GM21717 (cell line): ENCODE data around the gene PPP1R3A.
"Not testable (repeated sequence)": the region's sequence is repeated elsewhere in the genome, so short reads cannot be mapped to it uniquely, and the experiment has no call there.

ENCODE experiments used
- ATAC-seq: cut with Tn5 transposase; IDR thresholded peaks from one replicate; pipeline ENCODE4 v1.9.1; 2021; ENCODE audit warnings: mild to moderate bottlenecking, moderate library complexity; ENCODE audit not compliant: unreplicated experiment

The PPP1R3A gene, protein sequence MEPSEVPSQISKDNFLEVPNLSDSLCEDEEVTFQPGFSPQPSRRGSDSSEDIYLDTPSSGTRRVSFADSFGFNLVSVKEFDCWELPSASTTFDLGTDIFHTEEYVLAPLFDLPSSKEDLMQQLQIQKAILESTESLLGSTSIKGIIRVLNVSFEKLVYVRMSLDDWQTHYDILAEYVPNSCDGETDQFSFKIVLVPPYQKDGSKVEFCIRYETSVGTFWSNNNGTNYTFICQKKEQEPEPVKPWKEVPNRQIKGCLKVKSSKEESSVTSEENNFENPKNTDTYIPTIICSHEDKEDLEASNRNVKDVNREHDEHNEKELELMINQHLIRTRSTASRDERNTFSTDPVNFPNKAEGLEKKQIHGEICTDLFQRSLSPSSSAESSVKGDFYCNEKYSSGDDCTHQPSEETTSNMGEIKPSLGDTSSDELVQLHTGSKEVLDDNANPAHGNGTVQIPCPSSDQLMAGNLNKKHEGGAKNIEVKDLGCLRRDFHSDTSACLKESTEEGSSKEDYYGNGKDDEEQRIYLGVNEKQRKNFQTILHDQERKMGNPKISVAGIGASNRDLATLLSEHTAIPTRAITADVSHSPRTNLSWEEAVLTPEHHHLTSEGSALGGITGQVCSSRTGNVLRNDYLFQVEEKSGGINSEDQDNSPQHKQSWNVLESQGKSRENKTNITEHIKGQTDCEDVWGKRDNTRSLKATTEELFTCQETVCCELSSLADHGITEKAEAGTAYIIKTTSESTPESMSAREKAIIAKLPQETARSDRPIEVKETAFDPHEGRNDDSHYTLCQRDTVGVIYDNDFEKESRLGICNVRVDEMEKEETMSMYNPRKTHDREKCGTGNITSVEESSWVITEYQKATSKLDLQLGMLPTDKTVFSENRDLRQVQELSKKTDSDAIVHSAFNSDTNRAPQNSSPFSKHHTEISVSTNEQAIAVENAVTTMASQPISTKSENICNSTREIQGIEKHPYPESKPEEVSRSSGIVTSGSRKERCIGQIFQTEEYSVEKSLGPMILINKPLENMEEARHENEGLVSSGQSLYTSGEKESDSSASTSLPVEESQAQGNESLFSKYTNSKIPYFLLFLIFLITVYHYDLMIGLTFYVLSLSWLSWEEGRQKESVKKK

DNA sequence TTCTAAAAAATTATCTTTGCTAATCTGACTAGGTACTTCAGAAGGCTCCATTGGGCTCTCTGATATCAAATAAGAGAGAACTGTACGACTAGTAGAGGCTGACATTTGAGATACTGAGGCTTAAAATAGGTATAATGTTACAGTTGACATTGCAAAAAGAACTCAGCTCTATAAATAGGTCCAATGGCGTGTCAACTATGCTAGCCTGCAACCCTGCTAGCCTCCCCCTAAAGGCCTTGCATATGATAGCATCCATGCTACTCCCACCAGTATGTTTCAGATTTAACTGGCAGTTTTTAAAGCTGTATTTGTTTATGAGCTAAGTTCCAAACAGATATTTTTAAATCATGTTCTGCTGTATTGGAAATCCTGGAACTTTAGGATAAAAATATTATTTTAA is at the start of gene PPP1R3A:
PPP1R3A (minus strand) TSS at position 64 of the 400 bp plus-strand sequence; CDS start at position 51, 13 bp downstream.
- no peak for ATAC-seq

DNA sequence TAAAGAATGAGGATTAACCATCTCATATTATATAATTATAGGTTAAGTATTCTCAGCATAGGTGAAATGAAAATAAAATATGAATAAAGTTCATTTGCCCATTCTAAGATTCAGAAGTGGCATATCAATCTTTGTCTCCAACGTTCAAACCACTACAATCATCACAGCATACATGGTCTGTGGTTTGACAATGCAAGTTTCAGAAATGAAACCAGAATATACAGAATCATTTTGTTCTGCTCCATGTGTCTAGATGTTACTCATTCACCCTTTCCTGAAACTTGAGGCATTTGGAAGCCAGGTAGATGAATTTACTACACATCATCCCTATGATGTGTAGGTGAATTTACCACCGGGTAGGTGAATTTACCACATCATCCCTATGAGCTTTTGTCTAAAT is 44.5 kb upstream of the PPP1R3A start:
- ATAC-seq, result no peak

DNA sequence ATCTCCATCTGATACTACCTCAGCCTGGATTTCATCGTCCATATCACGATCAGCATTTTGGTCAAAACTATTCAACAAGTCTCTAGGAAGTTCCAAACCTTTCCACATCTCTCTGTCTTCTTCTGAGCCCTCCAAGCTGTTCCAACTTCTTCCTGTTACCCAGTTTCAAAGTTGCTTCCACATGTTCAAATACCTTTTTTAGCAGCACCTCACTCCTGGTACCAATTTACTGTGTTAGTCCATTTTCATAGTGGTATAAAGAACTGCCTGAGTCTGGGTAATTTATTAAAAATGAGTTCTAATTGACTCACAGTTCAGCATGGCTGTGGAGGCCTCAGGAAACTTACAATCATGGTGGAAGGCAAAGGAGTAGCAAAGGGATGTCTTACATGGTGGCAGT is 41.1 kb upstream of the PPP1R3A start:
- ATAC-seq, result no peak

DNA sequence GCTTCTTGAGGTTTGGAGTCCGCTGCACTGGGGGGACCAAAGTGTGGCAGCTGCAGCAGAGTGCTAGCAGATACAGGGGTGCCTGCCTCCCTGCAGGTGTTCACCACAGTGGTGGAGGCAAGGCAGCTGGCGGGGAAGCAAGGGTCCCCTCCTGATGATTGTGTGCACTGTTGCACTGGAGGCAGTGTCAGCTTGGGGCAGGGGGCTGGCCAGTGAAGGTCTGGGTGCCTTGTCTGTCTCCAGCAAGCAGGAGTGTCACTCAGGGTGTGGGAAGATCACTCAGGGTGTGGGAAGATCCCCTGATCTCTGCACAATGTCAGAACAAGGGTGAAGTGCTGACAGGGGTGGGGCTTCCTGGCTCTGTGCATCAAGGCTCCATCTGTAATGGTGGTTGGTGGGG is 36.3 kb upstream of the PPP1R3A start:
- ATAC-seq, result no peak

DNA sequence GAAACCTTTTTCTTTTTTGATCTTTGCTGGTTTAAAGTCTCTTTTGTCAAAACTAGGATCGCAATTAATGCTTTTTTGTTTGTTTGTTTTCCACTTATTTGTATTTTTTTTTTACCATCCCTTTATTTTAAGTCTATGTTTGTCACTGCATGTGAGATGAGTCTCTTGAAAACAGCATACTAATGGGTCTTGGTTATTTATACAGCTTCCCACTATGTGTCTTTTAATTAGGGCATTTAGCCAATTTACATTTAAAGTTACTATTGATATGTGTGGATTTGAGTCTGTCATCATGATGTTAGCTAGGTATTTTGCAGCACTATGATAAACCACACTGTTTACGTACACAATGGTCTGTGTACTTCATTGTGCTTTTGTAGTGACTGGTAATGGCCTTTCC is 34.7 kb upstream of the PPP1R3A start:
- ATAC-seq, result no peak

DNA sequence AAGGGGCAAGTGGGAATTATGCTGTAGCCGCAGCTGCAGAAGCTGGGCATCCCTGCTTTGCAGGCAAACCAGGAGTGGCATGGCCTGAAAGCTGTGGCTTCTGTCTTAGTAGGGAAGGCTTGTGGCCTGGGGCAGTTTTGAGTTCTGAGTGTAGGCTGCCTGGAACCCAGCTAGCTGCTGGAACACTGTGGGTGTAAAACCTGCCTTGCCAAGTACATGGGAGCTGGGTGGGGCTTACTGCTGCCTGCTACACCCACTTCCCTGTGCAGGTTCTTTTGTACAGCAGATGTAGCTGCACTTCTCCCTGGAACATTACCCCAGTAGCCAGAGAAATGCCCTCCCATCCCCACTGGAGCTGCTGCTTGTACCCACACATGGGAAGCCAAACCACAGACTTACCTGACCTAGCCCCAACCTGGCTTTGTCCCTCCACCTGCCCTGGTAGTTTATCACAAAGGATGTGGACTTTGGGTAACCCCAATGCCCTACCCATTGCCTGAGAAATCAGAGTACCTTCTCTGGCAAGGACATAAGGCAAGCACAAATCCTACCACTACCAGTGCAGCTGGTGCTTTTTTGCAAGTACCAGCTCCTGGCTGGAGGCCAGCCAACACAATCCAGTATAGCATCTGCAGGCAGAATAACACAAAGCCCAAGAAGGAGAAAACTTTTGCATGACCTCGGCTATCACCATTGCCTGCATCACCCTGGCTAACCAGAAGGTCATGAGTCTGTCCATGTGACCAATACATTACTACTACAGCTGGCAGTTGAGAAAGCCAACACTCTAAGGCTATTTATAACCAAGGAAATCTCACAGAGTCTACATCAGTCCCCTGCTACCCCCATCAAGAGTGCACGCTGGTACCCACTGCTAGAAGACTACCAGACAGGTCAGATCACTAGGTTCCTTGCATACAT is 26.5 kb upstream of the PPP1R3A start:
- no peak for ATAC-seq

DNA sequence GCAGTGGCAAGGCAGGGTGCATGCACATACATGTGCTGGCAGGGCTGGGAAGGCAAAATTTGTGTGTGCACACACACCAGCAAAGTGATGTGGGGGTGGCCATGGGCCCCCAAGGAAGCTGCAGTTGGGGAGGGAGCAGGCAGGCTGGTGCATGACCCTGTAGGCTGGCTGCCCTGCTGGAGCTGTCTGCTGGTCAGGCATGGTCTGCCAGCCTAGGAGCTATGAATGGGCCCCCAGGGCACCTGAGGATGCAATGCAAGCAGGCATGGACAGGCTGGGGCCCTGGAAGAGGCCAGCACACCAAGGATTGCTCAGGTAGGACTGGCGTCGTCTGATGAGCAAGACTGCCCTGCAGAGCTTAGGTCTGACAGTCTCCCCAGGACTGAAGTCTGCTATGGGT is 18.2 kb upstream of the PPP1R3A start:
- ATAC-seq, result no peak

DNA sequence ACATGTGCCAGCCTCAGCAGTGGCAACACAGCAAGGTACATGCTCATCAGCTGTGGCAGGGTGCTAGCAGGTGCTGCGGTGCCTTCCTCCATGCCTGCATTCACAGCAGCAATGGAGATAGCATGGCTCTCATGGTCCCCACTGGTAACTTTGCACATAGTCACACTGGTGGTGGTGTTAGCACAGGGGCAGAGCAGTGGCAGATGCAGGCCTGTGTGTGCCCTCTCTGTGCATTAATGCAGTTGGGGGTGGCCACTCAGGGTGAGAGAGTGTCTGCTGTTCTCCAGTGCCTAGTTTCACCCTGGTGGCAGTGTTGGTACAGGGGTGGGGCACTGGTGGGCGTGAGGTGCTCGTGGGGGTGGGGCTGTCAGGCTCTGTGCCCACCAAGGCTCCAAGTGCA is 17.7 kb upstream of the PPP1R3A start:
- no peak for ATAC-seq

DNA sequence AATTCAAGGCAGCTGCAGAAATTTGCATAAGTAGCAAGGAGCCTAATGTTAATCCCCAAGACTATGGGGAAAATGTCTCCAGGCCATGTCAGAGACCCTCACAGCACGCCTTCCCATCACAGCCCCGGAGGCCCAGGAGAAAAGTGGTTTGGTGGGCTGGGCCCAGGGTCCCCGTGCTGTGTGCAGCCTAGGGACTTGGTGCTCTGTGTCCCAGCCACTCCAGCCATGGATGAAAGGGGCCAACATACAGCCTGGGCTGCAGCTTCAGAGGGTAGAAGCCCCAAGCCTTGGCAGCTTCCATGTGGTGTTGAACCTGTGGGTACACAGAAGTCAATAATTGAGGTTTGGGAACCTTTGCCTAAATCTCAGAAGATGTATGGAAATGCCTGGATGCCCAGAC is 10.6 kb upstream of the PPP1R3A start:
- ATAC-seq, result not testable (repeated sequence)

DNA sequence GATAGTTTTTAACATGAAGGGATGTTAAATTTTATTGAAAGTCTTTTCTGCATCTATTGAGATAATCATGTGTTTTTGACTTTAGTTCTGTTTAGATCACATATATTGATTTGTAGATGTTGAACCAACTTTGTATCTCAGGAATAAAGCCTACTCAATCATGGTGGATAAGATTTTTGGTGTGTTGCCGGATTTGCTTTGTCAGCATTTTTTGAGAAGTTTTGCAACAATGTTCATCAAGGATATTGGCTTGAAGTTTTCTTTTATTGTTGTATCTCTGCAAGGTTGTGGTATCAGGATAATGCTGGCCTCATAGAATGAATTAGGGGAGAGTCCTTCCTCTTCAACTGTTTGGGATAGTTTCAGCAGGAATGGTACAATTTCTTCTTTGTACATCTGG is 9.3 kb upstream of the PPP1R3A start:
- ATAC-seq, result no peak

DNA sequence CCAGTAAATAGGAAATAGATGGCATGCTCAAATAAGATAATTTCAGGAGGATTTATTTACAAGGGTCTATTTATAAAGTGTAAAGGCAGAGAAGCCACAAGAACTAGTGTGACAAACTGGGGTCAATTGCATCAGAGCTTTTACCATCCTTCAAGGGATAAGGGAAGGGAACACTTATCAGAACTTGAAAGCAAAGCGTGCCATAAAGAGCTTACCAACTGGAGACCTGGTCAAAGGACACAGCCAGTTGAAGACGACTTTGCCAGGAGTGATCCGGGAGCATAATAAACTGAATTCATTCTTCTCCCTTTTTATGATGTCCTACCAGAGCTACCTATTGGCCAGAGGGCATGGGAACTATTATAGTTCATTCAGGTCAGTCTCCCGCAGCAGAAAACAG is 3.2 kb upstream of the PPP1R3A start:
- no peak for ATAC-seq

DNA sequence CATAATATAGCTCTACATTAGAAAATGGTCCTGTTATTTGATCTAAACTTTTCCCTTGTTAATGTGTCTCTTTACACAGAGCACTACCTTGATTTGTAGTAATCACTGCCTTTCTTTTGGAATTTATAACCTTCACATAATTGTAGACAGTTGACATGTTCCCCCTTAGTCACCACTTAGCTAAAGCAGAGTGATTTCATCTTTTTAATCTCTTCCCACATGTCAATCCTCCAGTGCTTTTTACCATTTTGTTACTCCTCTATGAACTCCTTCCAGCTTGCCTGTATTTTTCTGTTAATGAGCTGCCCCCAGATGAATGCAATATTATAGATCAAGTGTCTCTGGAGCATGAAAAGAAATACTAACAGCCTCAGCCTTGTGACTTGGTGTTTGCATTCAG is 2.6 kb upstream of the PPP1R3A start:
- no peak for ATAC-seq

DNA sequence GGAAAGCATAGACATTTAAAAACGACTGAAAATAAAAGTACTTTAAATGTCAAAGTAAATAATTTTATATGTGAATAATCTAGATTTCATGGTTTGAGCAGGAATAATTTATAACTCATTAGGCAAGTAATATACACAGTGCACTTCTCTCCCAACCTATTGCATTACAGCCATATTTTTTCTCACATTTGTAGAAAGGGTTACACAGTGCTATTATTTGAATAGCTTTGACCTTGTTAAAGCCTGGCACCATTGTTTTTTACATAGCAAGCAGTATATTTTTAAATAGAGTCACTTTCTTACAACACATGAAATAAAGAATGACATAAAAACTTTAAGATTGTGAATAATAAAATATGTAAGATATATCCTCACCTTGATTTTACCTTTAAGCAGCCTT is 969 bp downstream of the PPP1R3A start:
- no peak for ATAC-seq

DNA sequence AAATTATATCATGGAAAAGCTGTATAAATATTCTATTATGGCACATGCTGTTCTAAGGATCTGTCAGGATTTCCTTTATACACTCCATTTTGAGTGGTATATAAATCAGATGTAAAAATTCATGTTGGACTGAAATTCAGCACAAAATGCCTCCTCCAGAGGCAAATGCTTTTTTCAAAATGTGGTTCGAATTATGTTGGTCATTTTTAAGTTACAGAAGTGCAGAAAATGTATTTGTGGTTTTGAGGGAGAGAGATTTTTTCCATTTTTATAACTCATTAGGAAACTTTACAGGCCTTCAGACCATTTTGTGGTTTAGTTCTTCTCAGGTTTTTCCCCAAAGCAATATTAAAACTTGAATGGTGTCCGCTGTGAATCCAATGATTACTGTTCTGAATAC is 2.9 kb downstream of the PPP1R3A start:
- ATAC-seq, result no peak

DNA sequence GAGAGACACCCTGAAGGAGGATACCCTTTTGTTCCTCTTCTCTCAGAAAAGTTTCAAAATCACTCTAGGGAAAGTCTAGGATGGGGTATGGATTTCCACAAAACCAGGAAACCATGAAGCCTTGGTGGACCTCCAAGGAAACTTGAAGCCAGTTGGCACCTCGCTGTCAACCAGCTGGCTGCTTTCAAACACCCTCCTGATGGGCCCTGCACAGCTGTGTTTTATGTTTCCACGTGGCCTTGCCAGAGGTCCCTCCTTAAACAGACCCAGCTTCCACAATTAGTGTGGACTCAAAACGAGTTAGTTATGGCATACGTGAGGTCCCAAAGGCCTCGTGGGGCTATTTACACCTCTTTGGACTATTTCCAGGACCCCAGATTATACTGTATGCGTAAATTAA is 5.9 kb downstream of the PPP1R3A start:
- ATAC-seq, result no peak

DNA sequence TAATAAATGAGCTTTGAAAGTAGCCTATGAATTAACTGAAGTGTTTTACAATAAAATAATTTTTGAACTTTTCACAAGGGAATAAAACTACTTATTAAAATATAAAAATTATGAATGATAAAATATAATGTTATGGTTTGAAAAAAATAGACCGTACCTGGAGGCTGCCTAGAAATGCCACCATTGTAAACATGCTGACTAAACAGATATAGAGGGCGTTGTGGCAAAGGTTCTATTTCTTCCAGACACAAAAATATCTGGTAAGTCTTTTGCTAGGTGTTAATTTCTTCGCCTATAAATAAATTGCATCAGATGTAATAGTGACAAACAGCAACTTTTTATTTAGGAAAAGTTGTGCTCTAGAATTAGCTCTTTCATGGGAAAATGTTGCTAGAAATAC is 11.2 kb downstream of the PPP1R3A start:
- no peak for ATAC-seq

DNA sequence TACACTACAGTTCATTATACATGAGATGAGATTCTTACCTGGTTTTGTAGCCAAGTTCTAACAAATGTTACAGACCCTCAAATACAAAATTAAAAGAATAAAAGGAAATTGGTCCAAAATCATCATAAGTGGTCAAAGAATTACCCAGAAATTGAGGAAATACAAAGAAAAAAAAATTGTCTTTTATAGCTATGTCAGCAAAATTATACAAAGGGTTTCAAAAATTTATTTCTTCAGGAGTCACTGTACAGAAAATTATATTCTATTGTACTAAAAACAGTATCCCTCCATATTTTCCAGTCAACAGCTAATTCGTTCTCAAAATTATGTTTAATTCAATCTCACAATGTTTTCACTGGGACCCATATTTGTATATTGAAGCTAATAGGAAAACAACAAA is 14.3 kb downstream of the PPP1R3A start:
- ATAC-seq, result no peak

DNA sequence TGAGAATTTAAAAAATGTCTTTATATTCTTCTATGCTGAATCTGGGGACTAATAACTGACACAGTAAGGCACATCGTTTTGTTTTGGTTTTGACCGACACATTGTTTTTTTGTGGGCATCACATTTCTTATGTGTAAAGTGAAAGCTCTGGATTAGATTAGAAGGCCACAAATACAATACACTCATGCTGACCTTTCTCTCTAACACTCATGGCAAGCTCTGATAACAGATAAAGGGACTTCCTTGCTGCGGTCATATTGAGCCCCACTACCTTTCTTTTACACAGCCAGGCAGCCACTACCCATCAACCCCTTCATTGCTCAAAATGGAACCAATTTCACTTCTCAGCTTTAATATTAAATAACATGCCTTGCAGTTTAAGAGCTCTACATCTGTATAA is 26.0 kb downstream of the PPP1R3A start:
- ATAC-seq, result no peak

DNA sequence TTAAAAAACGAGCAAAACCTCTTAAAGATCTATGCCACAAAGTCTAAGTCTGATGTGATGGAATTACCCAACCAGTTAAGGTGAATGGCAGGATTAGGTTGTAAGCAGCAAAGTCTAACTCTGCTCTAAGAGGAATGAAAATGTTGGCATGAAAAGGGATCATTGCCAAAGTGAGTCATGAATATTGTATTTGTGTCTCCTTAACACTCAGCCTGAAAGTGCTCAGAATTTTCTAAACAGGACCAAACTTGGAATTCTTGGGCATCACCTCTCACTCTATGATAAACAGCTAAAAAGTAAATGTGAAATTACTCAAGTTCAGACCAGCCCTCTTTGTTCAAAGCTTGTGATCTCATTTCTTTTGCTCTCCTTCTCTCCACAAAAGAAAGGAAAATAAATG is 27.0 kb downstream of the PPP1R3A start:
- no peak for ATAC-seq

DNA sequence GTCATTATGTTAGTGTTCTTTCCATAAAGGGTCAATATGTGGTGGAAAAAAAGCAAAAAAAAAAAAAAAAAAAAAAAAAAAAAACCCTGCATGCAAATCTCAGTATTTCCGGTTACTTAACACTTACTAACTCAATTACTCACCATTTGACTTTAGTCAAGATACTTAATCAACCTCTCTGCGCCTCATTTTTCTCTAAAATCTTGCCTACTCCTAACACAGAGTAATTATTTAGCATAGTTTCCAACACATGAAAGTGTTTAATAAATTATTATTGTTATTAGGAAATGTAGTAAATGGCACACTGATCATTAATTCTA is 27.8 kb downstream of the PPP1R3A start:
- no peak for ATAC-seq
